Measurements from ENCODE around the gene COPG2. TPM values are rescaled to one million over a fixed set of nuclear protein-coding genes. Genes with fewer than 3 reads are reported as not detected.

COPG2 gene
- total RNA-seq, 1 experiment from 2014 or later = 26.0 TPM

DNA sequence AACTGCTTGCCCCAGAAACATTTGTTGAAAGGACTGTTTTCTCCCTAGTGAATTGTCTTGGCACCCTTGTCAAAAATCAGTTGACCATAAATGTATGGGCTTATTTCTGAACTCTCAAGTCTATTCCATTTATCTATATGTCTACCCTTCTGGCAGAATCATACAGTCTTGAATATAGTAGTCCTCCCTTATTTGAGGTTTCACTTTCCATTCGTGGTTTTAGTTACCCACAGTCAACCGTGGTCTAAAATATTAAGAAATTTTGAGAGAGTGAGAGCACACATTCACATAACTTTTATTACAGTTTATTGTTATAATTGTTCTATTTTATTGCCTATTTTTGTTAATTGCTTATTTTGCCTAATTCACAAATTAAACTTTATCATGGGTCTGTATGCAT, 210.3 kb downstream of the COPG2 start:
- Histone ChIP-seq H3K9me3 (ENCODE audit: control insufficient read depth, insufficient read depth, low read depth, low read length) (no peaks in the 10 kb centered on the region), H3K27me3 (ENCODE audit: control insufficient read depth, insufficient read depth, low read length) (no peaks in the 10 kb centered on the region; the same call in 1 of the 2 replicates), H3K36me3 (ENCODE audit: control insufficient read depth, insufficient read depth, low read length) (no peaks in the 10 kb centered on the region), H3K27ac (ENCODE audit: low read length) (no peak overlapping the region), H3K4me1 (ENCODE audit: control insufficient read depth, insufficient read depth, low read length) (no peaks in the 10 kb centered on the region), H3K4me3 (ENCODE audit: low read depth in 2 of 2, low read length in 2 of 2) (no peak overlapping the region)
- intact Hi-C loops (cut with micrococcal nuclease; ENCODE audit: unreplicated experiment) = no loop called here
- CTCF ChIA-PET = no interaction called here
- no TSS peak for BruUV-seq (replicated peaks)
- DNase-seq (ENCODE audit: low read depth, low spot score) (no peak), ATAC-seq (no peak)
- POLR2A ChIA-PET = interaction anchor here (0.6 kb wide), 1 partner anchor 60 kb away, joined by 4 read pairs; no protein-coding TSS in a partner anchor
- in situ Hi-C loops (cut with HindIII; ENCODE audit: low pct_unique_long_range_greater_than_20kb, low sequenced_read_pairs) = no loop called here
- TF ChIP-seq, protein P1, sequence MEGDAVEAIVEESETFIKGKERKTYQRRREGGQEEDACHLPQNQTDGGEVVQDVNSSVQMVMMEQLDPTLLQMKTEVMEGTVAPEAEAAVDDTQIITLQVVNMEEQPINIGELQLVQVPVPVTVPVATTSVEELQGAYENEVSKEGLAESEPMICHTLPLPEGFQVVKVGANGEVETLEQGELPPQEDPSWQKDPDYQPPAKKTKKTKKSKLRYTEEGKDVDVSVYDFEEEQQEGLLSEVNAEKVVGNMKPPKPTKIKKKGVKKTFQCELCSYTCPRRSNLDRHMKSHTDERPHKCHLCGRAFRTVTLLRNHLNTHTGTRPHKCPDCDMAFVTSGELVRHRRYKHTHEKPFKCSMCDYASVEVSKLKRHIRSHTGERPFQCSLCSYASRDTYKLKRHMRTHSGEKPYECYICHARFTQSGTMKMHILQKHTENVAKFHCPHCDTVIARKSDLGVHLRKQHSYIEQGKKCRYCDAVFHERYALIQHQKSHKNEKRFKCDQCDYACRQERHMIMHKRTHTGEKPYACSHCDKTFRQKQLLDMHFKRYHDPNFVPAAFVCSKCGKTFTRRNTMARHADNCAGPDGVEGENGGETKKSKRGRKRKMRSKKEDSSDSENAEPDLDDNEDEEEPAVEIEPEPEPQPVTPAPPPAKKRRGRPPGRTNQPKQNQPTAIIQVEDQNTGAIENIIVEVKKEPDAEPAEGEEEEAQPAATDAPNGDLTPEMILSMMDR (IDR thresholded peaks at IDR 0.05) = no peak
- no peak for TF ChIP-seq TCF7L2 (IDR thresholded peaks at IDR 0.05; ENCODE audit: low read depth, low read length)
- no peak for TF ChIP-seq POLR2AphosphoS5 (IDR thresholded peaks at IDR 0.05; ENCODE audit: low read depth, low read length)
- TF ChIP-seq, protein P2, sequence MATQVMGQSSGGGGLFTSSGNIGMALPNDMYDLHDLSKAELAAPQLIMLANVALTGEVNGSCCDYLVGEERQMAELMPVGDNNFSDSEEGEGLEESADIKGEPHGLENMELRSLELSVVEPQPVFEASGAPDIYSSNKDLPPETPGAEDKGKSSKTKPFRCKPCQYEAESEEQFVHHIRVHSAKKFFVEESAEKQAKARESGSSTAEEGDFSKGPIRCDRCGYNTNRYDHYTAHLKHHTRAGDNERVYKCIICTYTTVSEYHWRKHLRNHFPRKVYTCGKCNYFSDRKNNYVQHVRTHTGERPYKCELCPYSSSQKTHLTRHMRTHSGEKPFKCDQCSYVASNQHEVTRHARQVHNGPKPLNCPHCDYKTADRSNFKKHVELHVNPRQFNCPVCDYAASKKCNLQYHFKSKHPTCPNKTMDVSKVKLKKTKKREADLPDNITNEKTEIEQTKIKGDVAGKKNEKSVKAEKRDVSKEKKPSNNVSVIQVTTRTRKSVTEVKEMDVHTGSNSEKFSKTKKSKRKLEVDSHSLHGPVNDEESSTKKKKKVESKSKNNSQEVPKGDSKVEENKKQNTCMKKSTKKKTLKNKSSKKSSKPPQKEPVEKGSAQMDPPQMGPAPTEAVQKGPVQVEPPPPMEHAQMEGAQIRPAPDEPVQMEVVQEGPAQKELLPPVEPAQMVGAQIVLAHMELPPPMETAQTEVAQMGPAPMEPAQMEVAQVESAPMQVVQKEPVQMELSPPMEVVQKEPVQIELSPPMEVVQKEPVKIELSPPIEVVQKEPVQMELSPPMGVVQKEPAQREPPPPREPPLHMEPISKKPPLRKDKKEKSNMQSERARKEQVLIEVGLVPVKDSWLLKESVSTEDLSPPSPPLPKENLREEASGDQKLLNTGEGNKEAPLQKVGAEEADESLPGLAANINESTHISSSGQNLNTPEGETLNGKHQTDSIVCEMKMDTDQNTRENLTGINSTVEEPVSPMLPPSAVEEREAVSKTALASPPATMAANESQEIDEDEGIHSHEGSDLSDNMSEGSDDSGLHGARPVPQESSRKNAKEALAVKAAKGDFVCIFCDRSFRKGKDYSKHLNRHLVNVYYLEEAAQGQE (IDR thresholded peaks at IDR 0.05; ENCODE audit: insufficient read depth in 1 of 2, low read depth in 2 of 2, low read length in 1 of 2) = no peak
- TF ChIP-seq SIN3A (IDR thresholded peaks at IDR 0.05; ENCODE audit: borderline replicate concordance, insufficient read depth, low read depth, low read length) = no peak

Small RNA genes within 50 kb of the gene (microRNA-seq; reads per million reads assigned to microRNA genes)
- gene MIR335 (ENCODE audit: unreplicated experiment) = 1,770 reads per million, percentile 86 among the genes with 10 or more reads in this experiment

Other genes with a start within 250 kb of the COPG2 start
- 13.2 TPM for gene CEP41, start 227.7 kb downstream of the COPG2 start, total RNA-seq (2021; ENCODE audit: unreplicated experiment)
- 44.4 TPM for gene MEST, start 176.7 kb downstream of the COPG2 start, total RNA-seq (2021; ENCODE audit: unreplicated experiment)
- not detected for gene TSGA13, start 17.8 kb upstream of the COPG2 start, total RNA-seq (2021; ENCODE audit: unreplicated experiment)
- gene KLF14, start 65.5 kb upstream of the COPG2 start, total RNA-seq (2021; ENCODE audit: unreplicated experiment) = 0.39 TPM

Data from Panc1 (cell line).